BJ (cell line): ENCODE results near the gene ABAT. TPM values are rescaled to one million over a fixed set of nuclear protein-coding genes. Genes with fewer than 3 reads are reported as not detected.

Experiments used
- CTCF ChIA-PET: fragments of 350-600 bp; formaldehyde crosslinking; extraction: SDS; loops from one replicate; lab custom pipeline; 2021; ENCODE audit warnings: antibody characterized with exemption, inconsistent platforms; lab: Yijun Ruan, JAX
- POLR2A ChIA-PET: fragments of 300-600 bp; sonication (Branson Sonifier 250); formaldehyde crosslinking; extraction: SDS; loops from one replicate; lab custom pipeline; 2021; ENCODE audit warnings: antibody characterized with exemption; lab: Charles Lee
- DNase-seq: peaks from one replicate; pipeline ENCODE4 v3.0.0-alpha.2; 2011; ENCODE audit warnings: low read depth
- H3K27me3 ChIP-seq: 2 replicates; pipeline ENCODE4 v1.6.0; 2011; ENCODE audit warnings: low read length; ENCODE audit not compliant: control insufficient read depth, insufficient read depth
- H3K36me3 ChIP-seq: 2 replicates; pipeline ENCODE4 v1.5.1; 2011; ENCODE audit warnings: low read length; ENCODE audit not compliant: control insufficient read depth, insufficient read depth
- H3K4me3 ChIP-seq: 2 replicates; pipeline ENCODE4 v1.5.1; 2011; ENCODE audit warnings: low read depth, mild to moderate bottlenecking, control low read depth, low read length
- polyA plus RNA-seq: library from polyadenylated mRNA; depleted of rRNA; stranded (reverse); fragments of >200 nt; gene quantifications from 2 replicates; pipeline ENCODE4 v1.2.3, GENCODE V29; 2011
- TF ChIP-seq, protein P1 (sequence below): IDR thresholded peaks from 2 replicates; pipeline ENCODE4 v1.5.1; 2011; ENCODE audit warnings: low read depth, mild to moderate bottlenecking, control low read depth, inconsistent platforms, low read length, moderate library complexity; ENCODE audit not compliant: insufficient read depth

ABAT gene
- polyA plus RNA-seq, 1 experiment, result 3.5 TPM

GRCh38 chr16:8661703-8662102 lies 12.7 kb upstream of the ABAT start:
- POLR2A ChIA-PET, result no interaction called here
- no peak for DNase-seq
- CTCF ChIA-PET, result interaction anchor here (0.7 to 3.7 kb wide), 9 partner anchors 9 to 1462 kb away, joined by 3 to 28 read pairs (median 7); partner anchors contain the start of genes ABAT and LITAFD

DNA sequence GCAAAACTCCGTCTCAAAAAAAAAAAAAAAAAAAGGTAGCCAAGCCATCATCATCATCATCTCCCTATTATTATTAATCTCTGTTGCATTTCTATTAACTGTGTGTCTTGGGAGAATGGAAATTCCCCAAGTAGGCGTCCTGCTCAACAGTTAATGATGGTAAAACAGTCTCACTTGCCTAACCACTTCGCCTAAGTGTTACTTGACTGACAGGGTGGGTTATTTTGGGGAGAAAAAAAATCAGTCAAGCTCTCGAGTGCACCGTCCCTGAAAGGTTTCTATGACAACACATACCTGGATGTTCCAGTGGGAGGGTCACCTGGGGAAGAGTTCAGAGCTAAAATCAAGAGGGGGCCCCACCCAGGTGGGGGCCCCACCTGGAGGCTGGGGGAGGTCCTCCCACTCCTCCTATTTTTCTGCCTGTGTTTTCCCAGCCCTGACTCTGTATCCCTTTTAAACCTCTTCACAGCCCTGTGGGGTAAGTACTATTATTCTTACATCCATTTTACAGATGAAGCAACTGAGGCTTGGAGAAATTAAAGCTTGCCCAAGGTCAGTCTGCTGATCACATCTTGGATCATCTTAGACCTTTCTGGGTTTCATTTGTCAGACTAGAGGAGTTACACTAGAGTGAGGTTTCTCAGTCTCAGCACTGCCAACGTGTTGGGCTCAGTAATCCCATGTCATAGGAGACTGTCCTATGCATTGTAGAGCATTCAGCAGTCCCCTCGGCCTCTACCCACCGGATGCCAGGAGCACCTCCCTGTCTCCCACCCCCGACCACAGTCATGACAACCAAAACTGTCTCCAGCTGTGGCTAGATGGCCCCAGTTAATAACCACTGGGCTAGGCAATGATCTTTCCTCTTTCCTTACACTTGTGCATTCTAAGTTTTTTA lies 11.0 kb upstream of the ABAT start:
- POLR2A ChIA-PET, result no interaction called here
- CTCF ChIA-PET, result interaction anchor here (0.6 to 3.7 kb wide), 6 partner anchors 9 to 431 kb away, joined by 3 to 28 read pairs (median 5); partner anchors contain the start of gene ABAT
- Histone ChIP-seq H3K4me3 (no peak overlapping the region), H3K27me3 (no peaks in the 10 kb centered on the region; the same call in 1 of the 2 replicates), H3K36me3 (no peaks in the 10 kb centered on the region; the same call in 1 of the 2 replicates)
- DNase-seq, result no peak
- TF ChIP-seq, protein P1, sequence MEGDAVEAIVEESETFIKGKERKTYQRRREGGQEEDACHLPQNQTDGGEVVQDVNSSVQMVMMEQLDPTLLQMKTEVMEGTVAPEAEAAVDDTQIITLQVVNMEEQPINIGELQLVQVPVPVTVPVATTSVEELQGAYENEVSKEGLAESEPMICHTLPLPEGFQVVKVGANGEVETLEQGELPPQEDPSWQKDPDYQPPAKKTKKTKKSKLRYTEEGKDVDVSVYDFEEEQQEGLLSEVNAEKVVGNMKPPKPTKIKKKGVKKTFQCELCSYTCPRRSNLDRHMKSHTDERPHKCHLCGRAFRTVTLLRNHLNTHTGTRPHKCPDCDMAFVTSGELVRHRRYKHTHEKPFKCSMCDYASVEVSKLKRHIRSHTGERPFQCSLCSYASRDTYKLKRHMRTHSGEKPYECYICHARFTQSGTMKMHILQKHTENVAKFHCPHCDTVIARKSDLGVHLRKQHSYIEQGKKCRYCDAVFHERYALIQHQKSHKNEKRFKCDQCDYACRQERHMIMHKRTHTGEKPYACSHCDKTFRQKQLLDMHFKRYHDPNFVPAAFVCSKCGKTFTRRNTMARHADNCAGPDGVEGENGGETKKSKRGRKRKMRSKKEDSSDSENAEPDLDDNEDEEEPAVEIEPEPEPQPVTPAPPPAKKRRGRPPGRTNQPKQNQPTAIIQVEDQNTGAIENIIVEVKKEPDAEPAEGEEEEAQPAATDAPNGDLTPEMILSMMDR, result no peak

More at GRCh38 chr16:8661703-8662102, 12.7 kb upstream of the ABAT start:
- TF ChIP-seq, protein P1, result no peak
- H3K27me3 ChIP-seq, result no peaks in the 10 kb centered on the region; the same call in 1 of the 2 replicates
- H3K36me3 ChIP-seq, result no peaks in the 10 kb centered on the region; the same call in 1 of the 2 replicates
- H3K4me3 ChIP-seq, result no peak overlapping the region

DNA sequence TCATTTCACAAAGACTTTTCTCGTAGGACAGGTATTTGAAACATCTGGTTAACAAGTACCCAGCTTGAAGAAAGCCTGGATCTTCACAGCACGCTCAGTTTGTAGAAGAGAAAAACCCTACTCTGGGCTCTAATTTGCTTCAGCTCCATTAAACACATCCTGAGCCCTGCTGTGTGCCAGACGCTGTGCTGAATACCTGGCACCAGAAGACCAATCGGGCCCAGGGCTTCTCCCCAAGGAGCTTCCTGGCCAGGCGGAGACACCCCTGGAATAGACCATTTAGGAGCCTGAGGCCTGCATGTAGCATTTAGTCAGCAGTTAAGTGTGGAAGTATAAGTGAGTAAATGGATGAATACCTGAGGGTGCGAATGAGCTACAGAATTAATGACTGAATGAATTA lies 8.9 kb upstream of the ABAT start:
- ChIA-PET POLR2A (no interaction called here), CTCF (interaction anchor here (0.9 to 1.6 kb wide), 5 partner anchors 8 to 215 kb away, joined by 3 to 5 read pairs (median 4); no protein-coding TSS in a partner anchor)
- Histone ChIP-seq H3K4me3 (no peak overlapping the region), H3K36me3 (no peaks in the 10 kb centered on the region; the same call in 1 of the 2 replicates), H3K27me3 (peaks cover 2% of the 10 kb centered on the region; the same call in 1 of the 2 replicates)
- no peak for DNase-seq
- TF ChIP-seq, protein P1, result no peak

- ChIA-PET CTCF (interaction anchor here (0.7 kb wide), 1 partner anchor 32 kb away, joined by 3 read pairs; no protein-coding TSS in a partner anchor), POLR2A (interaction anchor here (0.6 kb wide), 1 partner anchor 8 kb away, joined by 9 read pairs; no protein-coding TSS in a partner anchor)
- H3K4me3 ChIP-seq, result no peak overlapping the region
- TF ChIP-seq, protein P1, result no peak
- DNase-seq, result no peak
- H3K36me3 ChIP-seq, result no peaks in the 10 kb centered on the region; the same call in 1 of the 2 replicates
- peaks cover 2% of the 10 kb centered on the region; the same call in 1 of the 2 replicates for H3K27me3 ChIP-seq
Measured at GRCh38 chr16:8667492-8667891, 6.9 kb upstream of the ABAT start.

- TF ChIP-seq, protein P1, result no peak
- ChIA-PET POLR2A (interaction anchor here (0.6 kb wide), 1 partner anchor 8 kb away, joined by 9 read pairs; no protein-coding TSS in a partner anchor), CTCF (interaction anchor here (0.5 to 1.2 kb wide), 3 partner anchors 33 to 364 kb away, joined by 3 to 4 read pairs (median 4); no protein-coding TSS in a partner anchor)
- H3K4me3 ChIP-seq, result no peak overlapping the region
- no peaks in the 10 kb centered on the region; the same call in 1 of the 2 replicates for H3K36me3 ChIP-seq
- peaks cover 2% of the 10 kb centered on the region; the same call in 1 of the 2 replicates for H3K27me3 ChIP-seq
- DNase-seq, result no peak
Measured at GRCh38 chr16:8668113-8668512, 6.3 kb upstream of the ABAT start.
